ENCODE results near the gene PNKP. TPM values are rescaled to one million over a fixed set of nuclear protein-coding genes. Genes with fewer than 3 reads are reported as not detected.
A peak's percentile ranks its signal among the peaks of the same experiment; 100 is the strongest.

Gene PNKP
- total and polyA plus RNA-seq, 9 of the 15 experiments (the other 6 are each of a cell fraction or from before 2014, with no cell fraction given), result 2.8 to 85.4 (median 25.3) TPM

GRCh38 chr19:49831592-49831991 lies 35.8 kb downstream of the PNKP start:
- Histone ChIP-seq H3K4me3 (no peak overlapping the region), H3K27ac (ENCODE audit: extremely low read depth, low read depth, low read length) (no peak overlapping the region), H3K4me1 (replicated peaks in 1 of 2; ENCODE audit: control insufficient read depth in 2 of 2, insufficient read depth in 2 of 2, low read length in 2 of 2) (peaks cover 0 to 21% of the 10 kb centered on the region in 2 experiments; a peak in 2 of 5 replicates), H3K9me1 (ENCODE audit: control insufficient read depth, insufficient read depth, low read length) (no peaks in the 10 kb centered on the region), H3K4me2 (ENCODE audit: insufficient read depth, low read length) (no peak overlapping the region), H3K79me2 (ENCODE audit: control insufficient read depth, insufficient read depth, low read length) (no peaks in the 10 kb centered on the region), H3K27me3 (ENCODE audit: control insufficient read depth in 2 of 2, insufficient read depth in 2 of 2, low read length in 2 of 2) (no peaks in the 10 kb centered on the region), H3K9ac (ENCODE audit: insufficient read depth in 1 of 2, low read depth in 2 of 2, low read length in 2 of 2) (no peak overlapping the region), H4K20me1 (replicated peaks; ENCODE audit: control insufficient read depth, insufficient read depth, low read length) (no peaks in the 10 kb centered on the region), H3K36me3 (ENCODE audit: control insufficient read depth, insufficient read depth, low read length) (peaks cover 94% of the 10 kb centered on the region; the same call in 2 of the 3 replicates), H3K9me3 (replicated peaks; ENCODE audit: control insufficient read depth, insufficient read depth, low read depth, low read length) (no peaks in the 10 kb centered on the region), H2AFZ (ENCODE audit: low read depth, low read length) (no peak overlapping the region)
- 83% methylated on average over 5 of the region's 8 CpGs for WGBS (ENCODE audit: insufficient coverage, low coverage, missing lambda C conversion rate)
- in situ Hi-C loops (cut with MboI), result no loop called here
- FAIRE-seq, result no peak
- no peak for ATAC-seq
- ChIA-PET CTCF (ENCODE audit: low intra/inter-chr PET ratio) (no interaction called here), POLR2A (interaction anchor here (0.6 to 1.0 kb wide), 3 partner anchors 19 to 272 kb away, joined by 3 to 4 read pairs (median 3); no protein-coding TSS in a partner anchor)
- DNase-seq (ENCODE audit: extremely low read depth in 1 of 4, low spot score in 3 of 4), result no peak
- TF ChIP-seq SRSF3 (IDR thresholded peaks at IDR 0.05; ENCODE audit: insufficient read depth, low read length), result no peak
- intact Hi-C loops (cut with micrococcal nuclease), result no loop called here
- no TSS peak for BruUV-seq (replicated peaks)

- 96% methylated on average over 10 of the region's 12 CpGs for WGBS (ENCODE audit: insufficient coverage, low coverage, missing lambda C conversion rate)
- Histone ChIP-seq H3K79me2 (ENCODE audit: control insufficient read depth, insufficient read depth, low read length) (no peaks in the 10 kb centered on the region; the same call in 2 of the 3 replicates), H3K9me1 (ENCODE audit: control insufficient read depth, insufficient read depth, low read length) (no peaks in the 10 kb centered on the region), H3K4me2 (ENCODE audit: insufficient read depth, low read length) (no peak overlapping the region), H3K4me1 (replicated peaks in 1 of 2; ENCODE audit: control insufficient read depth in 2 of 2, insufficient read depth in 2 of 2, low read length in 2 of 2) (peaks cover 0 to 21% of the 10 kb centered on the region in 2 experiments; a peak in 2 of 5 replicates), H3K36me3 (ENCODE audit: control insufficient read depth, insufficient read depth, low read length) (peaks cover 88% of the 10 kb centered on the region; the same call in 2 of the 3 replicates), H3K9ac (ENCODE audit: insufficient read depth in 1 of 2, low read depth in 2 of 2, low read length in 2 of 2) (peak overlapping the region in 1 of 2 experiments; percentile 1; a peak in 1 of 4 replicates), H3K27ac (ENCODE audit: extremely low read depth, low read depth, low read length) (no peak overlapping the region), H2AFZ (ENCODE audit: low read depth, low read length) (no peak overlapping the region), H3K4me3 (no peak overlapping the region), H3K9me3 (replicated peaks; ENCODE audit: control insufficient read depth, insufficient read depth, low read depth, low read length) (no peaks in the 10 kb centered on the region), H3K27me3 (ENCODE audit: control insufficient read depth in 2 of 2, insufficient read depth in 2 of 2, low read length in 2 of 2) (no peaks in the 10 kb centered on the region), H4K20me1 (replicated peaks; ENCODE audit: control insufficient read depth, insufficient read depth, low read length) (no peaks in the 10 kb centered on the region)
- DNase-seq (ENCODE audit: extremely low read depth in 1 of 4, low spot score in 3 of 4) (no peak), ATAC-seq (no peak), FAIRE-seq (no peak)
- intact Hi-C loops (cut with micrococcal nuclease), result no loop called here
- BruUV-seq (replicated peaks), result no TSS peak
- in situ Hi-C loops (cut with MboI), result no loop called here
- ChIA-PET POLR2A (interaction anchor here (1.4 to 2.1 kb wide), 2 partner anchors 12 to 20 kb away, joined by 5 to 7 read pairs; partner anchors contain the start of gene PTOV1), CTCF (ENCODE audit: low intra/inter-chr PET ratio) (no interaction called here)
- TF ChIP-seq ATF4 (CRISPR knock-in tag; IDR thresholded peaks at IDR 0.05), result no peak
- TF ChIP-seq ZFX (CRISPR knock-in tag; IDR thresholded peaks at IDR 0.05), result no peak
- TF ChIP-seq BRD4 (IDR thresholded peaks at IDR 0.05), result no peak
- TF ChIP-seq, protein P1, sequence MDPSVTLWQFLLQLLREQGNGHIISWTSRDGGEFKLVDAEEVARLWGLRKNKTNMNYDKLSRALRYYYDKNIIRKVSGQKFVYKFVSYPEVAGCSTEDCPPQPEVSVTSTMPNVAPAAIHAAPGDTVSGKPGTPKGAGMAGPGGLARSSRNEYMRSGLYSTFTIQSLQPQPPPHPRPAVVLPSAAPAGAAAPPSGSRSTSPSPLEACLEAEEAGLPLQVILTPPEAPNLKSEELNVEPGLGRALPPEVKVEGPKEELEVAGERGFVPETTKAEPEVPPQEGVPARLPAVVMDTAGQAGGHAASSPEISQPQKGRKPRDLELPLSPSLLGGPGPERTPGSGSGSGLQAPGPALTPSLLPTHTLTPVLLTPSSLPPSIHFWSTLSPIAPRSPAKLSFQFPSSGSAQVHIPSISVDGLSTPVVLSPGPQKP (CRISPR knock-in tag; IDR thresholded peaks at IDR 0.05), result no peak
- TF ChIP-seq MYNN (IDR thresholded peaks at IDR 0.05), result no peak
- TF ChIP-seq MYNN (CRISPR knock-in tag; IDR thresholded peaks at IDR 0.05), result no peak
- TF ChIP-seq STAG1 (CRISPR knock-in tag; IDR thresholded peaks at IDR 0.05; ENCODE audit: borderline replicate concordance), result no peak
- TF ChIP-seq RBM15 (IDR thresholded peaks at IDR 0.05; ENCODE audit: insufficient read depth, low read length), result no peak
- TF ChIP-seq NRF1 (conservative IDR thresholded peaks at IDR 0.05 in 1 of 2, IDR thresholded peaks at IDR 0.05 in 1 of 2), result no peak
- TF ChIP-seq MTA1 (IDR thresholded peaks at IDR 0.05; ENCODE audit: borderline replicate concordance), result no peak
- no peak for TF ChIP-seq HDAC8 (tag; IDR thresholded peaks at IDR 0.05)
- TF ChIP-seq GTF2A2 (tag; IDR thresholded peaks at IDR 0.05), result no peak
- no peak for TF ChIP-seq PTTG1 (tag; IDR thresholded peaks at IDR 0.05; ENCODE audit: low read depth)
- no peak for TF ChIP-seq SRSF7 (optimal IDR thresholded peaks at IDR 0.05; ENCODE audit: low read depth, low read length)
- no peak for TF ChIP-seq ZBTB7A (IDR thresholded peaks at IDR 0.05; ENCODE audit: borderline replicate concordance, control insufficient read depth, low read depth, low read length)
Measured at GRCh38 chr19:49830766-49831165, 36.6 kb downstream of the PNKP start.
